ENCODE data around the gene ACOX3. TPM values are rescaled to one million over a fixed set of nuclear protein-coding genes. Genes with fewer than 3 reads are reported as not detected.

The ACOX3 gene
- total RNA-seq, 1 donor from 2014 or later, result 74.5 TPM

GRCh38 chr4:8316911-8317351 is 123.6 kb downstream of the ACOX3 start:
- DNase-seq (ENCODE audit: low spot score in 2 of 2), result peak; percentile 3 to 54
- intact Hi-C loops (cut with DNase I), result no loop called here
- H3K4me1 ChIP-seq, result peaks cover 0 to 12% of the 10 kb centered on the region in 2 donors
- H3K27ac ChIP-seq, result no peak overlapping the region
- H3K4me3 ChIP-seq, result no peak overlapping the region
- H3K9me3 ChIP-seq, result no peaks in the 10 kb centered on the region
- no peaks in the 10 kb centered on the region for H3K36me3 ChIP-seq
- no peak for TF ChIP-seq CTCF (IDR thresholded peaks at IDR 0.05)
- H3K27me3 ChIP-seq, result no peaks in the 10 kb centered on the region

Other genes with a start within 250 kb of the ACOX3 start
- 64.5 TPM for gene SH3TC1, start 241.4 kb downstream of the ACOX3 start, total RNA-seq
- 52.6 TPM for gene HTRA3, start 171.0 kb downstream of the ACOX3 start, total RNA-seq
- gene TRMT44, start 54 bp upstream of the ACOX3 start, total RNA-seq, result 39.8 TPM
- gene GPR78, start 139.7 kb upstream of the ACOX3 start, total RNA-seq, result not detected
- gene CPZ, start 152.0 kb upstream of the ACOX3 start, total RNA-seq, result 3.5 TPM

Data from ascending aorta (tissue), 2 donors.